Fibroblast of lung (primary cell): ENCODE measurements around the gene RBM17.

Experiments used
- CTCF ChIP-seq, 2 donors: IDR thresholded peaks in 1 of 2; conservative IDR thresholded peaks in 1 of 2; 1 replicate in 1 of 2; 2 replicates in 1 of 2; pipeline ENCODE4 v1.5.1; 2011 to 2012; ENCODE audit warnings: low read length in 2 of 2, control low read depth in 1 of 2, inconsistent platforms in 1 of 2, low read depth in 1 of 2, mild to moderate bottlenecking in 1 of 2
- EZH2 ChIP-seq: IDR thresholded peaks from 2 replicates; pipeline ENCODE4 v1.5.1; 2012; ENCODE audit warnings: low read length, control low read depth, mild to moderate bottlenecking; ENCODE audit errors: missing control alignments

GRCh38 chr10:6114805-6115341, 26.0 kb downstream of the RBM17 start:
- TF ChIP-seq CTCF (conservative IDR thresholded peaks at IDR 0.05 in 1 of 2, IDR thresholded peaks at IDR 0.05 in 1 of 2; ENCODE audit: low read depth in 1 of 2, low read length in 2 of 2) (peak in 1 of 2 donors; percentile 6), EZH2 (no peak)
